NCI-H2029 treated with DMSO at 0.1 percent for 48 hours (cell line): ENCODE measurements around the gene CD81.

ENCODE experiments used
- DNase-seq: peaks from one replicate; lab custom pipeline; 2025; lab: John Stamatoyannopoulos, UW

Gene CD81

DNA sequence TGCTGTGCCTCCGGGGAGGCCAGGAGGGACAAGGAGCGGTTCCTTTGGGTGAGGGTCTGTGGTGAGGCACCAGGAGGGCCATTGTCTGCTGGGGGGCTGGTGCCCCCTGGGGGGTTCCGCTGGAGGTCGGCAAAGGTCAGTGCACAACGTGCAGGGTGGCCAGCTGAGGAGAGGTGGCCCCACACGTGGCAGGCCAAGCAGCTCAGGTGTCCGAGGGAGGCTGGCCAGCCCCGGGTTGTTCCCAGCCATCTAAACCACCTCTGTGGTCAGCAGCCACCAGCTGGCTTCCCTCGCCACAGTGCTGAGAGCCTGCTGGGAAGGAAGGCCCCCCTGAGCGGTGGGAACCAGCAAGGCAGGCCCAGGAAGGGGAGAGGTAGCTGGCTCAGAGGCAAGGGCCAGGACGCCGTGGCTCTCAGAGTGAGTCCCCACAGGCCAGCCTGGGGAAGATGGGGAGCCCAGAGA lies 27.7 kb downstream of the CD81 start:
- no peak for DNase-seq

DNA sequence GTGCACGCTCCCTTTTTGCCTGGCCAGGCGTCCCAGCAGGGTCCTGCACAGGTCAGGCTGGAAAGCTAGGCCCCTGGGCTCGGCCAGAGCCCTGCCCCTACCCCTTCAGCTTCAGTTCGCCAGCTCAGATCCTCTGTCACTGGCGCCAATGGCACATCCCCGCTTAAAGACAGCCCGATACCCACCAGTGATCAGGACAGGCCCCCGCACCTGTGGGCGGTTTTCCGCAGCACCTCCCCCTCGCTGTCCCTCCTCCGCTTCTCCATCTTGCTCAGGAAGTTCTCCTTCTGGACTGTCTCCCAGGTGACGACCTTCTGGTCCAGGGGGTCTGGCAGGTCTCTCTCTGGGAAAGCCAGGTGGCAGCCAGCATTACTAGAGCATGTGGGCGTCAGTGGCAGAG lies 29.3 kb downstream of the CD81 start:
- no peak for DNase-seq

DNA sequence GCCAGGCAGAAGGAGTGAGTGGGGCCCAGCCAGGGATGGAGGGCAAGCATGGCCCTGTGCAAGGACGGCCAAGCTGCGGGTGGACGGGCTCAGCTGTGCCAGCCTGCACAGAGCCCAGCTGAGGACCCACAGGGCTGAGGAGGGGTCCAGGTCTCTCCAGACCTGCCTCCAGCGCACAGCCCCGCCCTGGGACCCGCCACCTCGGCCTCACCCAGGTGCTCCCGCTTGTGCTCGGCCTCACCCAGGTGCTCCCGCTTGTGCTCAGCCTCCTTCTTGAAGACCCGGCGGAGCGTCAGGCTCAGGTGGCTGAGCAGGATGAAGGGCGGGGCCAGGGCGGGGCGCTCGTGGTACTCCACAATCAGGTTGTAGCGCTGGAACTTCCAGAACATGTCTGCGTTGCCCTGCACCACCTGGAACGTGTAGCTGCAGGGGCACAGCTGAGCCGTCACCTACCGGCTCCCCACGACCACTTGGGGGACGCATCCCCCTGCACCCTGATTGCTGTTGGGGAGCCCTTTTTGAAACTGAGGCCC lies 29.8 kb downstream of the CD81 start:
- no peak for DNase-seq

DNA sequence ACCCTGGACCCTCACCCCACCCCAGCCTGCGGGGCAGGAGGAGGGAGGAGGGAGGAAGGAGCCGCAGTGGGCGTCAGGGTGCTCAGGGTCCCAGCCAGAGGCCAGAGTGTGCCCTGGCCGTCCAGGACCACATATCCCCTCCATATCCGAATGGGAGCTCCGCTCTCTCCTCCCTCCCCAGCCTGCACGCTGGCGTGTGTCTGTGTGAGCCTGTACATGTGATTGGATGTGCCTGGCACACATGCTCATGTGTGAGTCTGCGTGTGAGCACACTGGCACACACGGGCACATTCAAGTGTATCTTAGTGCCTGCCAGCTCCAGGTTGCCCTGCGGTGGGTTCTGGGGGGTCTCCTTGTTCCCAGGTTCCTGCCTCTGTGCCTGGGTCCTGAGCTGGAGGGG lies 31.6 kb downstream of the CD81 start:
- DNase-seq: no peak

DNA sequence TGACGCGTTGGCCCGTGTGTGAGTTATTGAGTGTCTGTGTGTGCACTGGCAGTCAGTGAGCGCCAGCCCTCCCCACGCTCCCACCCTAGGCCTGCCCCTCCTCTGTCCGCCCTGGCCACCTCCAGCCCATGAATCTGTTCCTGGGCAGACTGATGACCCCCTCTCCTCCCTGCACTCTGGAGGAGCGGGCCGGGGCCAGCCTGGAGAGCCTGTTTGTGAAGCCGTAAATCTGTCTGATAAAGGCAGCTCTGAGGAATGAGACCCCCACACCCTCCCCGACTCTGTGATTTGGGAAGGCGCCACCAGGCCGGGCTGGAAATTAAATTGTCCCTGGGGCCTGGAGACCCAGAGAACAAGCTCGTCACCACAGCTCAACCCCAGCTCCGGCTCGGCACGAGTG lies 32.0 kb downstream of the CD81 start:
- DNase-seq: no peak

DNA sequence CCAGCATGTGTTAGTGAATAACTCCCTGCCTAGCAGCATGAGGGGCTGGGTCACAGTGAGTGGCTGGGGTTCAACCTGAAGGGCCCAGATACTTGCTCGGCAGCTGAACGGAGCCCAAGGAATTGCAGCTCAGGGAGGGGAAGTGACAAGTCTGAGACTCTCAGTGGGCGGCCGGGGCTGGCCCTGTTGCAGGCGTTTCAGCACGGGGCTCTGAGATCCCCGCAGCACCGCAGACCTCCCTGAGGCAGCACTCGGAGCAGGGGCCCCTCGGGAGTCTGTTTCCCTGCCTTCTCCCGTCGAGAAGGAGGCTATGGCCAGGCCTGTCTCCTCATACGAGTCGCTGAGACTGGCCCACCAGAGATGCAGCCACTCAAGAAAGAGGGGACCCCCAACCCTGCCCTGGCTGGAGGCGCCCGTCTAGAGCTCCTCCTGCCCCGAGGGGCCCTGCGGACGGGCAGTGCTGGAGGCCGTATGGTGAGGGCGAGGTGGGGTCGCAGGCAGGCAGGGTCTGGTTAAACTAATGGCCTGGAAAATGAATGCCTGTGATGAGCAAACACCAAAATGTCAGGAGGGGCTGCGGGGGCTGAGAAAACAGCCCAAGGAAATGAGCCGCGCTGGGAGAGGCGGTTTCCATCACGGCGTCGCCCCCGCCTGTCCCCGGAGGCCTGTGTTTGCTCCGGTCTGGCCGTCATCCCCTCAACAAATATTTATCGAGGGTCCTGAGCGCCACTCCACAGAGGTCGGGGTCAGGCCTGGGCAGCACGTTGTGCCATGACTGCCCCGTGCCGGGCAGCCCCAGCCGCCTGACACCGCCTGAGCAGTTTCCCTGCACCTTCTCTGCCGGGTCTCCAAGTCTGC lies 32.7 kb downstream of the CD81 start:
- DNase-seq: no peak

DNA sequence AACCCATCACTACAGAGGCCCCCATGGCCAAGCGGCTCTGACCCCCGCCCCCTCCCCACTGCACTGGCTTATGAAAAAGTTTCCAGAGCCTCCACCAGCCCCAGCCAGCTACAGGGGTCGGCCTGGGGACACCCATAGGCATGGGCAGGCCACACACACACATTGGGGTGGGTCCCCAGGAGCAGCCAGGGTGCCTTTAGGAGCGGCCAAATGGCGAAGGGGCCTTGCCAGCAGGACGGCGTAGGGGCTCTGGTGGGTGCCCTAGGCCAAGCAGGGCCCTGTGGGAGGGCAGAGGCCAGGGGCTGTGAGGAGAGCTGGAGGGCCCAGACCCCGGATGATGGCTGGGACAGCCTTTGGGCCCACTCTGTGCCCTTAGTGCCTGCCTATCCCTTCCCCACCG lies 33.5 kb downstream of the CD81 start:
- DNase-seq: no peak

DNA sequence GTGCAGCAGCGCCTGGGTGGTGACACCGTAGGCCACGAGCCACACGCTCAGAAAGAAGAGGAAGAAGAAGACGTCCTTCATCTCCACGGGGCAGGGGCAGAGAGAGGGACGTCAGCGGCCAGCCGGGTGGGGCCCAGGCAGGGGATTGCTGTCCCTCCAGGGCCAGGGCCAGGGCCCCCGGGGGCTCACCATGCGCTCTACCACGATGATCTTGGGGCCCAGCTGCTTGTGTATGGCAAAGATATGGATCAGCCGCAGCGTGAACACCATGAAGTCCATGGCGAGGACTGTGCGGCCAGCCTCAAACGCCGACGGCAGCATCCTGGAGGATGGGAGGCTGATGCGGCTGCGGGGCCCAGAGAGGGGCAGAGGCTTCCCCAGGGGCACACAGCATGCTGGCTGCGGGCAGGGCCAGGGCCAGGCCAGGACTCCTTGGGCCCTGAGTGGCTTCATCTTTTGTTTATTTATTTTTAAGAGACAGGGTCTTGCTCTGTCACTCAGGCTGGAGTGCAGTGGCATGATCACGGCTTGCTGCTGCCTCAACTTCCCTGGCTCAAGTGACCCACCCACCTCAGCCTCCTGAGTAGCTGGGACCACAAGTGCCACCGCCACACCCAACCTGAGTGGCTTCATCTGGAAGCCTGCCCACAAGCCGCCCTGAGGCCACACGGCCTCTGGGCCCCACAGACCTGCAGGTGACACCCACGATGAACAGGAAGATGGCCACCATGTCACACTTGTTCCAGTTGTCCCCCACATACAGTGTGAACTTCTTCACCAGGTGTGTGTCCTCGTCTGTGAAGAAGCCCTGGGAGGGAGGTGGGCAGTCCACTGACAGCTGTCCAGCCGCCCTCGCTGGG lies 34.6 kb downstream of the CD81 start:
- DNase-seq: no peak

DNA sequence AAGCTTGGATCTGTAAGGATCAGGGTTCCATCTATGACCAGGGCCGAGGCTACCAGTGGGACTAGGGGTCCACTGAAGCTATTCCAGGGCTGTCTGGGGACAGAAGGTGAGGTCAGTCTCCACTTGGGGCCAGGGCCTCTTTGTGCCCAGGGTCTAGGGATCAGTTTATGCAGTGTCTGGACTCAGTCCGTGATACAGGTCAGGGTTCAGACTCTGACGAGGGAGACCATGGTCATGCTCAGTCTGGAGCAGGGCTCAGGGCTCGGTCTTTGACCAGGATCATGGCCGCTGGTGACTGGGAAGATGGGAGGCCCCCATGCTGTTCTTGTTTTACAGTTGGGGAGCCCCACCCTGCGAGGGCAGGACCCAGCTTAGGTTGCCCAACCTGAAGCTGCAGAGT lies 35.2 kb downstream of the CD81 start:
- DNase-seq: no peak

DNA sequence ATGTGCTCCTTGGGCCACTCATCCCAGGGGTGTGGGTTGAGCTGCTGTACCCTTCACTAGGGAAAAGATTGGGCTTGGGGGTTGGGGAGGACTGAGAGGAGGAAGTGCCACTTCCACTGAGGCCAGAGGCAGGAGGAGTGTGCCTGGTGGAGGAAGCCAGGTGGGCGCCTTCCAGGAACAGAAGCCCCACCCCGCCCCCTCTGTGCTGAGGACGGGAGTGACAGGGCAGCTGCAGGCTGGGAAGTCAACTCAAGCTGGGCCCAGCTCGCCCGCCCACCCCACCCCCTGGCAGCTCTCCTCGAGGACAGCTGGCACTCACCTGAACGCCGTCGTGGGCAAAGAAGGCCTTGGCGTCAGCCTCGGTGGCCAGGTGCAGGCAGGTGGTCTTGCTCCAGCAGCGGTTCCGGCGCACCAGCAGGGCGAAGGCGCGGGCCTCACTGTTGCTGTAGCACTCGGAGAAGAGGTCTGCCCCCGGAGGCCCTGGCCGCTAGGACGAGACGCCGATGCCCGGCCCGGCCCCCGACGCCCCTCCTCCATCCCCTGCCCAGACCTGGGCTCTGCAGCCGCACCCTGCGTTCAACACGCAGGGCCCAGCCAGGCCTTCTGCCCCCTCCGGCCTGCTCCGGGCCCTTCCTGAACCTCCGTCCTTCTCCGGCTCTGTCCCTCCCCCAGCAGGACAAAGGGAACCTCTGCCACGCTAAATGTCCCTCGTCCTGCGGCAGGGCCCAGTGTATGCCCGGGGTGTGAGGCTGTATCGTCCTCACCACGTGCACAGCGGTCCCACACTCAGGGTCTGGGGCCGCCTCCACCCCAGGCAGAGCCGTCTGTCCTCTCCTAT lies 36.9 kb downstream of the CD81 start:
- DNase-seq: no peak

DNA sequence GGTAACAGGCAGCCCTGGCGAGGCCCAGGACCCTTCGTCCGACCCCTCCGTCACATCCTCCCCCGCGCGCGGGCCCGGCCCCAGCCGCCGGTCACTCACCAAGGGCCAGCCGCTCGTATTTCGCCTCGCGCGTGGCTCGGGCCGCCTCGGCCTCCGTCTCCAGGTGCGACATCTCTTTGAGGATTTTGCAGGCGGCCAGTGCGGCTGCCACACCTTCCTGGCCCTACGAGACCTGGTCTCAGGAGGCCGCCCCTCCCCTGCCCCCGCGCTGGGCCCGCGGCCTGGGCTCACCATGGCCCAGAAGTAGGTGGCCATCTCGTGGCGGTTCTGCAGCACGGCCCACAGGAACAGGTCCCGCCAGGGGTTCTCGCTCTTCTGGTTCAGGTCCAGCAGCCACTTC lies 37.5 kb downstream of the CD81 start:
- DNase-seq: no peak

DNA sequence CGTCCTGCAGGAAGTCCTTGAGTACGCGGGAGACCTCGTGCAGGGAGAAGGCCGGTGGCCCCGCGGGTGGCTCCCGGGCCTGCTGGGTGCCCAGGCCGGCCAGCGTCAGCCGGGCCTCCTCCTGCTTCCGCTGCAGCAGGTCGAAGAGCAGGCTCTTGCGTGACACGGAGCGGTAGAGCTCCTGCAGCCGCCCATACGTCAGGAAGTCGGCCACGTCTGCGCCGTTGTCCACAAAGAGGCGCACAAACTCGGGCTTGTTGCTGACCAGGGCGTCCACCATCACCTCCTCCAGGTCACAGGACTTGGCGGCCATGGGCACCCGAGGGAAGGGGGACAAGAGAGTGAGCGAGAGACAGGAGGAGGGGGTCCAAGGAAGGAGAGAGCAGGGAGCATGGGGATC lies 38.1 kb downstream of the CD81 start:
- no peak for DNase-seq

DNA sequence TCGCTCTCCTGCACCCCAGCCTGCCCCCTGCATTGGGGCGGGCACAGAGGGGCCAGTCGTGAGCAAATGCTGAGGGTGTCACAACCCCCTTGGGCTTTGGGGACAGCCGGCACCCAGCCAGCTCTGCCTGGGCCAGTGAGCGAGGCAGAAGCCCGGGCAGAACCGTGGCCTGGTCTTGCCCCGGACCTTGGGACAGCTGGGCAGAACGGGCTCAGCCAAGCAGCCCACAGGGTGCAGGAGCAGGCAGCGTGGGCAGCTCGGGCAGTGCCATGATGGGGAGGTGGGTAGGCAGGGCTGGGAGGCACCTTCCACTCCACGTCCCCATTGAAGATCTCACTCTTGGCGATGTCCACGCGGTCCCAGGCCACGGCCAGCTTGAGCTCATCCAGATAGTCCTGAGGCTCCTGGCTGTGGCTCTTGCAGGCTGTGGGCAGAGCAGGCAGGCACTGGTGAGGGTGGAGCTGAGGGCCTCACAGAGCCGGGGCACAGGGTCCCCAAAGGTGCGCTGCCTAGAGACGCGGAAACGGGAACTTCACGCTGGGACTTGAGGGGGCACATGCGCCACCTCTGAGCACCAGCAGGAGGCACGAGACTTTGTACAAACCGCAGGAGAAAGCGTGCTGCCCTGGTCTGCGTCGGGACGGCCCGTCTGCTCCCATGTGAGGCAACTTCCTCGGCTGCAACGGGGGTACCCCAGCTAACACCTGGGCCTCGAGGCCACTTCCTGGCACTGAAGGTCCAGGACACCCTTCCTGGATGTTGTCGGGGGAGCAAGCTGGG lies 38.7 kb downstream of the CD81 start:
- no peak for DNase-seq

DNA sequence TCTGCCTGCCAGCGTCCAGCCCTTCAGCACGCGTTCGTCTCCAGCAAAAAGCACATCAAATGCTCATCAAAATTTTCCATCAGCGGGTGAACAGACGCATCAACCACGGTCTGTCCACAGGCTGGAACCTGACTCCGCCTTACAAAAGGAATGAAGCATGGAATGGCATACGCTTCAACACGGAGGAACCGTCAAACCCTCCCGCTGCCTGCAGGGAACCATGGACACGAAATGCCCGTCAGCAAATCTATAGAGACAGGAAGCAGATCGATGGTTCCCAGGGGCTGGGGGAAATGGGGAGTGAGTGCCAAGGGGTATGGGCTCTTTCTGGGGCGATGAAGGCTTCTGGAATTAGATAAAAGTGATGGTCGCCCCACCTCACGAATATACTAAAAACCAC lies 39.7 kb downstream of the CD81 start:
- no peak for DNase-seq

DNA sequence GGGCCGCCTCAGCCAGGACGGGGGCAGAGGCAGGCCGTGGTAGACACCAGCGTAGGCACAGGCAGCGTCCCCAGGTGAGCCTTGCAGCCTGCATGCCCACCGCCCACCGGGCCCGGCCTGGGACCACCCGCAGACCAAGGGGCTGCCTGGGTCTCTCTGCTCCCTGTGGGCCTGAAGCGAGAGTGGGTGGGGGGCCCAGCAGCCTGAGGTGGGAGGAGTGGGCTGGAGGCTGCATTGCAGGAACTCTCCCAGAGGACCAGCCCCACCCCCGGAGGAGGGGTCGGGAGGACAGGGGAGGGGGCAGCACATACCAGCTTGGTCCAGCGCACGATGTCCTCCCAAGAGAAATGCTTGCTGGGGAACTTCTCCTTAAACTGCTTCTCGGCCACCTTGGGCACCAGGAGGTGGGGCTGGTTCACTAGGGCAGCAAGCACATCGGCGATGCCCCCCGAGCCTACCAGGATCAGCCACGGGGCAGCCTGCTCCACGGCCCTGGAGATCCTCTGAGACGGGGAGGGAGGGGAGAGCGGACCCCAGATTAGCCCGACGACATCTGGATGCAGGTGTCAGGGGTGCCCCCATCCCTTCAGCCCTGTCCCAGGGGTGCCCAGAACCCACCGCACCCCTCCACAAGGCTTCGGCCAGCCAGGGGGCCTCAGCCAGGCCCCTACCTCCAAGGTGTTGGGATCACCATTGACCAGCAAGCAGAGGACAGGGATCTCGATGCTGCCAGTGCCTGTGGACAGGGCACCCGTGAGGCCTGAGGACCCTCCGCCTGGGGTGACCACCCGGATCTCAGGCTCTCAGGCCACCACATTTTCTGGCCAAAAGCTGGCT lies 41.0 kb downstream of the CD81 start:
- DNase-seq: no peak

DNA sequence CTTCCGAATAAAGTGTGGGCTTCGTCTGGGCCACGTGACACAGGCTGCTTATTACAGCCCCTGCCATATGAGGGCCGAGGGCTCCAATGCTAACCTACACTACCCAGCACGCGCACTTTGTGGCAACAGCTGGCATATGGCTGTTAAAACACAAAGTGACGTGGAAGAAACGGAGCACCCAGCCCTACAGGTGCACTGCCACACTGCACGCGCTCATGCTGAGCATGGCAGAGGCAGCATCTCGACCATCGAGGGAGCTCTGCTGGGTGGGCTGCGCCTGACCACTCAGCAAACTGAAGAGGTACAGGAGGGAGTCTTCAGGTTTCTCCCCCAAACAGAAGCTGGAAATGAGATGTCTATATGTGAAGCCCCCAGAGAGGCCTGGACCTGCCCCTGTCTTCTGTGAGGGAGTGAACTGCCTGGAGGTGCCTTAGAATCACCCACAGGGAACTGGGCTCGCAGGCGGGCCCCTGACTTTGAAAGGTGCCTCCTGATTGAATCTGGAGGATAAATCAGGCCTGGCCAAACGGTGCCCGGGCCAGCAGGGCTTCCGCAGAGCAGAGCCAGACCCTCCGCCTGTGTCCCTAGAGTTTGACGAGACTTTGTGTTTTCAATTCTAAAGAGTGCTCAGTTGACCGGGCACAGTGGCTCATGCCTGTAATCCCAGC lies 41.7 kb downstream of the CD81 start:
- no peak for DNase-seq

DNA sequence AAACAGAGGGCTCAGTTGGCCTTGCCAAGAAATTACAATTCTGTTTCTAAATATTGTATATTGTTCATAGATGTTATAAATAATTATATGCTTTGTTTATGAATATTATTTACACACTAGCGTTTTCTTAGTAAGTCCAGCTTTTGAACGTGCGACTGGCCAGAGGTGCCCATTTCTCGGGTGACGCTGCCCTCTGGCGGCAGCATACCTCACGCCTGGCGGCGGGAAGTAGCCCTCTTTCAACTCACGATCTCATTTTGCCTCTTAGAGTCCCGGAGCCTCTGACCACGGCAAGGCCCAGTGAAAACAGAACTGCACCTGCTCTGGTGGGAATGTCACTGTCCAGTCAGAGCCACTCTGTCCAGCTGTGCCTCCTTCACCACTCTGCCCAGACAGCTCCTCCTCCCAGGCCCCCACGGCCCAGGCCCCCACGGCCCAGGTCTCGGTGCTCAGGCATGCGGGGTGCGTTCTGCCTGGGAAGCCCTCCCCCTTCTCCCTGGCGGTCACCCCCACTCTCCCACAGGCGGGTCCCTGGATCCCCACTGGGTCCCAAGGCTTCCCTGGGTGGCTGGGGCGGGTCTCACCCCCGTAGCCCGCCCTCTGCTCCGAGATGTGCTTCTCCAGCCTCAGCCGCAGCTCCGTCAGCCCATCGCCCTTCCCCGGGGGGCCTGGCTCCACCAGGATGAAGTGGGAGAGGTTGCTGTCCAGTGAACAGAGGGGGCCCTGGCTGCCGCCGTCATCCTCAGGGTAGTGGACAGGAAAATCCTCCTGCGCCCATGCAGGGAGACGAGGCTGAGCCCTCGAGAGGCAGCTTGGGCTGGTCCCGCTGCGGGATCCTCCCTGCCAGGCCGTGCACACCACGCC lies 42.8 kb downstream of the CD81 start:
- DNase-seq: peak; percentile 18

DNA sequence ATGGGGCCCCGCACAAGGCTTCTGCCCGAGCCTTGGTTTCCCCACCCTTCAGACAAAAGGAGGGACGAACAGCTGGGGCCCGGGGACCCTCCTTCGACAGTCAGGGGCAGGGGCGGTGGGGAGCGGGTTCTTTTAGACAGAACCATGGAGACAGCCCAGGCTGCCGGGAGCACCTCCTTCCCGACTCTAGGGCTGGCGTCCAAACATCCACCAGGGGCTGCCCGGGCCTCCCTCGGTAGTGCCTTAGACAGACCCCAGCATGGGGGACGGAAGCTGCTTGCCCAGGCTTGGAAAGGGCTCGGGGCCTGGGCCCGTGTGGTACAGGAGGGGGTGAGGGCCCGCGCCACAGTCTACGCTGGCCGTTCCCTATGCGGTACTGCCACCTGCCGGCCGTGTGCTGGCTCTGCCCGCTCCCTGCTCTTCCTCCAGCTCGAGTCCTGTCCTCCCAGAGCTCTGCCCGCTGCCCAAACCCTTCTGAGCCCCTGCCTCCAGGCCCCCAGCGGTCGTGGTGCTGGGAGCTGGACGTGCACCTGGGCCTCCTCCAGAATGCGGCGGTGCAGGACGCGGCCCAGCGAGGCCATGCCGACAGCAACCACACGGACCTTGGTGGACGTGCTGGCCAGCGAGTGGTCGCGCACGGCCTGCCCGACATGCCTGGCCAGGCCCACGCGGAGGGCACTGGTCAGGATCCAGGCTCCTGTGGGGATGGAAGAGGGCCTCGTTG lies 43.6 kb downstream of the CD81 start:
- DNase-seq: peak; percentile 40
